ENCODE results near the gene PXMP4. TPM values are rescaled to one million over a fixed set of nuclear protein-coding genes. Genes with fewer than 3 reads are reported as not detected.

The PXMP4 gene
- total RNA-seq, 1 donor from 2014 or later = 6.0 TPM

DNA sequence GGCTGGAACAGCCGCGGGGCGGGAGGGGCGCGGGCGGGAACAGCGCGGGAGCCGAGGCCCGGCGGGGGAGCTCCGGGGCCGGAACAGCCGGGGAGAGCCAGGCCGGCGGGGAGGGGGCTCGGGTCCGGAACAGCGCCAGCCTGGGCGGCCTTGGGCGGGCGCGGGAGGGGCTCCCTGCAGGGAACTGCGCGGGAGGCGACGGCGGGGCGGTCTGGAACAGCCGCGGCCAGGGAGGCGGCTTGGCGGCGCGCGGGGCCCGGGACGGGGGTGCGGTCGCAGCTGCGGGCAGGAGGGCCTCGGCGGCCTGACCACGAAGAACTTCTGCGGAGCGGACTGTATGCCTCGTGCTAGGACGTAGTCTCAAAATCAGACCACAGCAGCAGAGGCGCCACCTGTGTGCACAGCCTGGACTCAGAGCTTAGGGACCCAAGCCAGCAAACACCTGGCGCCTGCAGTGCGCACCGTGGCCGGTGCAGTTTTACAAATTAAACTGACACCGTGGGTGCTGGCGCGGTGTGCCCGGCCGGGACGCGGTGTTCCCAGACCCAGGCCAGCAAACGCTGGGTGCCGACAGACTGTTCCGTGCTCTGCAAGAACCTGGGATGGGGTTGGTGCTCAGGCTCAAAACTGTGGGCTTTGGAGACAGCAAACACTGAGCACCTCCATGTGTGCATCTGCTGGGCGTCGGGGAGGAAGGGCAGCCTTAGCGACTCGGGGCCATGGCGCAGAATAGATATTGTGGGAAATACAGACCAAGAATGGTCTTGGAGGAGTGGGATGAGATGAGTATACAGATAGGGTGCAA is 12.3 kb upstream of the PXMP4 start:
- no peak for DNase-seq (ENCODE audit: low spot score)
- TF ChIP-seq, protein P1, sequence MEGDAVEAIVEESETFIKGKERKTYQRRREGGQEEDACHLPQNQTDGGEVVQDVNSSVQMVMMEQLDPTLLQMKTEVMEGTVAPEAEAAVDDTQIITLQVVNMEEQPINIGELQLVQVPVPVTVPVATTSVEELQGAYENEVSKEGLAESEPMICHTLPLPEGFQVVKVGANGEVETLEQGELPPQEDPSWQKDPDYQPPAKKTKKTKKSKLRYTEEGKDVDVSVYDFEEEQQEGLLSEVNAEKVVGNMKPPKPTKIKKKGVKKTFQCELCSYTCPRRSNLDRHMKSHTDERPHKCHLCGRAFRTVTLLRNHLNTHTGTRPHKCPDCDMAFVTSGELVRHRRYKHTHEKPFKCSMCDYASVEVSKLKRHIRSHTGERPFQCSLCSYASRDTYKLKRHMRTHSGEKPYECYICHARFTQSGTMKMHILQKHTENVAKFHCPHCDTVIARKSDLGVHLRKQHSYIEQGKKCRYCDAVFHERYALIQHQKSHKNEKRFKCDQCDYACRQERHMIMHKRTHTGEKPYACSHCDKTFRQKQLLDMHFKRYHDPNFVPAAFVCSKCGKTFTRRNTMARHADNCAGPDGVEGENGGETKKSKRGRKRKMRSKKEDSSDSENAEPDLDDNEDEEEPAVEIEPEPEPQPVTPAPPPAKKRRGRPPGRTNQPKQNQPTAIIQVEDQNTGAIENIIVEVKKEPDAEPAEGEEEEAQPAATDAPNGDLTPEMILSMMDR (IDR thresholded peaks at IDR 0.05; ENCODE audit: unreplicated experiment) = no peak
- H3K4me1 Mint-ChIP-seq (ENCODE audit: unreplicated experiment) = peaks cover 10% of the 10 kb centered on the region

DNA sequence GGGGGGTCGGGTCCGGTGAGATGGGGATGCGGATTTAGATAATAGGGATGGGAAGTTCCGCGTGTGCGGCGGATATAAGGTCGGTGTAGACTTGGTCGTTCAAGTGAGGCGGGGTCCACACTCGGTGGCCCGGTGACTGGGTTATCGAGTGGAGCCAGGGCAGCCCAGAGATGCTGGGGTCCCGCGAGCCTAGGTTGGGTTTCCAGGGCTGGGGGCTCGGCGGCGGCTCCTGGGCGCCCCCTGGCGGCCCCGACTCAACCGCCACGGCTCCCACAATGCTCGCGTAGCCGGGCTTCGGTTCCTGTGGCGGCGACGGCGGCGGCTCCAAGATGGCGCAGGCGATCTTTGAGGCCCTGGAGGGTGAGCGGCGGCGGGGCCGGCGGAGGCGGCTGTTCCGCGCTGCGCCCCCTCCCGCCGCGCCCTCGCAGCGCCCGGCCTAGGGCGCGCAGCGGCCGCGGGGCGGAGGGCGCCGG is 11.6 kb upstream of the PXMP4 start, which contains the start of gene ZNF341:
Gene ZNF341, plus strand, starts transcription at position 304 of the 473 bp plus-strand sequence. Its CDS starts 26 bp downstream, at position 330.
- H3K27me3 Mint-ChIP-seq (ENCODE audit: unreplicated experiment) = peaks cover 2% of the 10 kb centered on the region
- no peak within 1 kb of the TSS for H3K27ac Mint-ChIP-seq (ENCODE audit: unreplicated experiment)
- DNase-seq (ENCODE audit: low spot score) = peak; percentile 87
- H3K4me1 Mint-ChIP-seq (ENCODE audit: unreplicated experiment) = peaks cover 10% of the 10 kb centered on the region
- peak within 1 kb of the TSS; percentile 86 for H3K4me3 Mint-ChIP-seq (ENCODE audit: unreplicated experiment)
- H3K9me3 Mint-ChIP-seq (ENCODE audit: unreplicated experiment) = peaks cover 3% of the 10 kb centered on the region
- TF ChIP-seq, protein P1 (IDR thresholded peaks at IDR 0.05; ENCODE audit: unreplicated experiment) = peak; percentile 85
- peaks cover 3% of the 10 kb centered on the region for H3K36me3 Mint-ChIP-seq (ENCODE audit: low read depth, unreplicated experiment)

More for the DNA sequence above, 12.3 kb upstream of the PXMP4 start:
- peaks cover 5% of the 10 kb centered on the region for H3K27me3 Mint-ChIP-seq (ENCODE audit: unreplicated experiment)
- peak overlapping the region; percentile 86 for H3K4me3 Mint-ChIP-seq (ENCODE audit: unreplicated experiment)
- H3K9me3 Mint-ChIP-seq (ENCODE audit: unreplicated experiment) = peaks cover 6% of the 10 kb centered on the region
- no peak overlapping the region for H3K27ac Mint-ChIP-seq (ENCODE audit: unreplicated experiment)
- peaks cover 6% of the 10 kb centered on the region for H3K36me3 Mint-ChIP-seq (ENCODE audit: low read depth, unreplicated experiment)

DNA sequence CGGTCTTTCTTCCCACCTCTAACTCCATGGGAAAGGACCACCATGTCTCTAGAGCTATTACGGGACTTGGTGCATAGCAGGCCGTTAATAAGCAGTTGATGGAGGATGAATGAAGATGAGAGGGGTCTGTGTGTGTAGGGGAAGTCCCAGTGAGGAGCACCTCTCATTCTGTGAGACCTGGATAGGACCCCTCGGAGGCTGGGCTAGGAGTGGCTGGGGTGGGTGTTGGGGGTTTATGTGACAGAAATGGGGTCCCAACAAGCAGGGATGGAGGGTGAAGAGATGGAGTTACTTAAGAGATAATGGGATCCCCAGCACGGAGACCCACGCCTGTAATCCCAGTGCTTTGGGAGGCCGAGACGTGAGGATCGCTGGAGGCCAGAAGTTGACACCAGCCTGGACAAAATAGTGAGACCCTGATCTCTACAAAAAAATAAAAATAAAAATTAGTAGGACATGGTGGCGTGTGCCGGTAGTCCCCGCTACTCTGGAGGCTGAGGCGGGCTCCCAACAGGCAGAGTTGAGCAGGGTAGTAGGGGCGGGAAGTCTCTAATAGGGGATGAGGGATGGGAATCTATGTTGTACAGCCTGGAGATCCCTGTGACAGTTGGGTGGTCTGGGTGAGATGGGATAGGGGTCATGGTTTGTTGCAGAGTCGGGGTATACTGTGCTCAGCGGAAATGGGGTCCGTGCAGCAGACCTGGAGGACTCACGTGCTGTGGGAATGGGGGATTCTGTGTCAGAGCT is 11.0 kb upstream of the PXMP4 start:
- Mint-ChIP-seq H3K27ac (ENCODE audit: unreplicated experiment) (no peak overlapping the region), H3K27me3 (ENCODE audit: unreplicated experiment) (no peaks in the 10 kb centered on the region)
- DNase-seq (ENCODE audit: low spot score) = peak; percentile 6

DNA sequence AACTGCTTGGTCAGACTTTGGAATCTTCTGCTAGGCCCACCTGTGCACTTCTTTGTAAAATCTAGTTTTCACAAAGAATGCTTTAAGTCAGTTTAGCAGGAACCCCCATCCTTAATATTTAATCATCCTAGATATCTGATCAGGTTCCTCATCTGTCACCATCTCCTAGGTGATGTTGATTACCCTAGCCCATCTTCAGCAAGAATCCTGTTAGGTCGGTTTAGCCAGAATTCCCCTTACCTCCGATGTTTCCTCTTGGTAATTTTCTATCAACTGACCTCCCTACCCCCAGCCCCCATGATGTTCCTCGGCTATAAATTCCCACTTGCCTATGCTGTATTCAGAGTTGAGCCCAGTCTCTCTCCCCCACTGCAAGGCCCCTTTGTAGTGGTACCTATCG is 9.0 kb upstream of the PXMP4 start:
- Mint-ChIP-seq H3K9me3 (ENCODE audit: unreplicated experiment) (no peaks in the 10 kb centered on the region), H3K36me3 (ENCODE audit: low read depth, unreplicated experiment) (no peaks in the 10 kb centered on the region), H3K4me1 (ENCODE audit: unreplicated experiment) (peaks cover 10% of the 10 kb centered on the region), H3K27ac (ENCODE audit: unreplicated experiment) (no peak overlapping the region), H3K27me3 (ENCODE audit: unreplicated experiment) (no peaks in the 10 kb centered on the region), H3K4me3 (ENCODE audit: unreplicated experiment) (no peak overlapping the region)
- TF ChIP-seq, protein P1 (IDR thresholded peaks at IDR 0.05; ENCODE audit: unreplicated experiment) = no peak
- no peak for DNase-seq (ENCODE audit: low spot score)

More for the DNA sequence above, 11.0 kb upstream of the PXMP4 start:
- H3K4me3 Mint-ChIP-seq (ENCODE audit: unreplicated experiment) = peak overlapping the region; percentile 86
- H3K9me3 Mint-ChIP-seq (ENCODE audit: unreplicated experiment) = no peaks in the 10 kb centered on the region
- peaks cover 10% of the 10 kb centered on the region for H3K4me1 Mint-ChIP-seq (ENCODE audit: unreplicated experiment)
- TF ChIP-seq, protein P1 (IDR thresholded peaks at IDR 0.05; ENCODE audit: unreplicated experiment) = no peak
- H3K36me3 Mint-ChIP-seq (ENCODE audit: low read depth, unreplicated experiment) = no peaks in the 10 kb centered on the region
